Astrocyte of the cerebellum (primary cell): ENCODE results near the gene SAFB.

Experiments used
- DNase-seq: peaks from one replicate; pipeline ENCODE4 v3.0.0-alpha.2; 2011; ENCODE audit warnings: low read depth
- H3K4me3 ChIP-seq: 2 replicates; pipeline ENCODE4 v1.5.1; 2011; ENCODE audit warnings: mild to moderate bottlenecking, low read depth, low read length, moderate library complexity
- in situ Hi-C: cut with HindIII; loops from 2 replicates; pipeline ENCODE4 v1.10.0; 2017; ENCODE audit warnings: low sequenced_read_pairs
- TF ChIP-seq, protein P1 (sequence below): IDR thresholded peaks from 2 replicates; pipeline ENCODE4 v1.5.1; 2012; ENCODE audit warnings: low read length, low read depth, moderate library complexity, mild to moderate bottlenecking; ENCODE audit errors: missing control alignments

Gene SAFB

GRCh38 chr19:5623397-5624017 is 624 bp downstream of the SAFB start:
- DNase-seq: no peak
- in situ Hi-C loops: no loop called here
- H3K4me3 ChIP-seq: peak overlapping the region; percentile 88
- TF ChIP-seq, protein P1, sequence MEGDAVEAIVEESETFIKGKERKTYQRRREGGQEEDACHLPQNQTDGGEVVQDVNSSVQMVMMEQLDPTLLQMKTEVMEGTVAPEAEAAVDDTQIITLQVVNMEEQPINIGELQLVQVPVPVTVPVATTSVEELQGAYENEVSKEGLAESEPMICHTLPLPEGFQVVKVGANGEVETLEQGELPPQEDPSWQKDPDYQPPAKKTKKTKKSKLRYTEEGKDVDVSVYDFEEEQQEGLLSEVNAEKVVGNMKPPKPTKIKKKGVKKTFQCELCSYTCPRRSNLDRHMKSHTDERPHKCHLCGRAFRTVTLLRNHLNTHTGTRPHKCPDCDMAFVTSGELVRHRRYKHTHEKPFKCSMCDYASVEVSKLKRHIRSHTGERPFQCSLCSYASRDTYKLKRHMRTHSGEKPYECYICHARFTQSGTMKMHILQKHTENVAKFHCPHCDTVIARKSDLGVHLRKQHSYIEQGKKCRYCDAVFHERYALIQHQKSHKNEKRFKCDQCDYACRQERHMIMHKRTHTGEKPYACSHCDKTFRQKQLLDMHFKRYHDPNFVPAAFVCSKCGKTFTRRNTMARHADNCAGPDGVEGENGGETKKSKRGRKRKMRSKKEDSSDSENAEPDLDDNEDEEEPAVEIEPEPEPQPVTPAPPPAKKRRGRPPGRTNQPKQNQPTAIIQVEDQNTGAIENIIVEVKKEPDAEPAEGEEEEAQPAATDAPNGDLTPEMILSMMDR: no peak

- H3K4me3 ChIP-seq: peak overlapping the region; percentile 88
- in situ Hi-C loops: no loop called here
- DNase-seq: peak; percentile 15
- TF ChIP-seq, protein P1: no peak
These were observed 1.3 kb downstream of the SAFB start for GRCh38 chr19:5624018-5624663.

- in situ Hi-C loops: no loop called here
- peak overlapping the region; percentile 88 for H3K4me3 ChIP-seq
- DNase-seq: no peak
- TF ChIP-seq, protein P1: no peak
These were observed 1.9 kb downstream of the SAFB start for GRCh38 chr19:5624741-5625278.

DNA sequence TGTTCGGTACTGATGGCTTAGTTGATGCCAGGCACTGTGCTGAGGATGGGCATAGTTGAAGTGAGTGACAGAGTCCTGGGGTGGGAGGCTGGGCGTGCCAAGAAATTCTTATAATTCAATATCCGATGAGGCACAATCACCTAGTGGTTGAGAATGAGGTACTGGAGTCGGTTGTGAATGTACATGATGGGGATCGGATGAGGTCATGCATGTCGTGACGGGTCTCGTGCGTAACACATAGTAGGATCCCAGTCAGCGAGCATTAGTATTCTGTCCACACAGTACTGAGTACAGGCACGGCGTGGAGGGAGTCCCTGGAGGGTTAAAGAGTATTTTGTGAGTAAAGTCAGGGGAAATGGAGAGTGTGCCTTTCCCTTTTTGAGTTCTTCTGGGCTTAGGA is 2.8 kb downstream of the SAFB start:
- no peak for DNase-seq
- TF ChIP-seq, protein P1: no peak
- no peak overlapping the region for H3K4me3 ChIP-seq
- in situ Hi-C loops: no loop called here

DNA sequence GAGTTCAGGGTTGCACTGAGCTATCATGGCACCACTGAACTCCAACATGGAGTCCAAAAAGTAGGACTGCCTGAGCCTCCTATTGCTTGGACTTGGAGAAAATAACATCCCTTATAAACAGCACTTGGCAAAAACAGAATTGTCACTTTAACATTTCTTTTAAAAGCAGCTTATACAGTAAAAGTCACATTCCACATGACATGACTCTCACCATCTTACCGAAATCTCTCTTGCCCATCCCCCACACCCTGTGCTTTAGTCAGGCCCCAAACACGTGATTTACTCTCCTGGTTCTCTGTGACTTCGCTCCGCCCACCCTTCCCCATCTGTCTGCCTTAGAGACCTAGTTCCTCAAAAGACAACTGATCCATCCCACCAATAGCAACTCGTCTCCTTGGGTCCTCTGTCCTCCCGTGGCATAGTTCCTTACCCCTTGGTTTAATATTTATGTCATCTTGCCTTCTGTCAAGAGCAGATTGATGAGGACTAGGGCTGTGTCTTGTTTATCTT is 4.6 kb downstream of the SAFB start:
- DNase-seq: no peak
- in situ Hi-C loops: no loop called here
- H3K4me3 ChIP-seq: no peak overlapping the region
- TF ChIP-seq, protein P1: no peak

GRCh38 chr19:5628461-5628860 is 5.6 kb downstream of the SAFB start:
- in situ Hi-C loops: no loop called here
- TF ChIP-seq, protein P1: no peak
- no peak for DNase-seq
- no peak overlapping the region for H3K4me3 ChIP-seq
